Adipocyte (in vitro differentiated cells): Measurements from ENCODE around the gene C8A.

Experiments
- DNase-seq: peaks from one replicate; pipeline ENCODE4 v3.0.0-alpha.2; 2015; ENCODE audit warnings: low read depth
- H3K27me3 ChIP-seq: replicated peaks from 2 replicates; pipeline ENCODE4 v1.7.0; 2013; ENCODE audit warnings: mild to moderate bottlenecking, low read length, moderate library complexity; ENCODE audit not compliant: control insufficient read depth, insufficient read depth
- H3K36me3 ChIP-seq: 2 replicates; pipeline ENCODE4 v1.7.0; 2013; ENCODE audit warnings: low read length, mild to moderate bottlenecking, moderate library complexity; ENCODE audit not compliant: control insufficient read depth, insufficient read depth, severe bottlenecking
- H3K4me1 ChIP-seq: 2 replicates; pipeline ENCODE4 v1.7.0; 2013; ENCODE audit warnings: mild to moderate bottlenecking, low read length, moderate library complexity; ENCODE audit not compliant: control insufficient read depth, insufficient read depth
- H3K4me3 ChIP-seq: 2 replicates; pipeline ENCODE4 v1.7.0; 2013; ENCODE audit warnings: mild to moderate bottlenecking, low read length, moderate library complexity
- H3K9ac ChIP-seq: 2 replicates; pipeline ENCODE4 v1.7.0; 2013; ENCODE audit warnings: mild to moderate bottlenecking, low read length, moderate library complexity
- H3K9me3 ChIP-seq: 2 replicates; pipeline ENCODE4 v1.7.0; 2013; ENCODE audit warnings: mild to moderate bottlenecking, low read length, moderate library complexity; ENCODE audit not compliant: control insufficient read depth

The C8A gene

GRCh38 chr1:56912325-56912724, 57.7 kb downstream of the C8A start:
- no peaks in the 10 kb centered on the region for H3K36me3 ChIP-seq
- H3K9me3 ChIP-seq = no peaks in the 10 kb centered on the region
- no peak for DNase-seq

DNA sequence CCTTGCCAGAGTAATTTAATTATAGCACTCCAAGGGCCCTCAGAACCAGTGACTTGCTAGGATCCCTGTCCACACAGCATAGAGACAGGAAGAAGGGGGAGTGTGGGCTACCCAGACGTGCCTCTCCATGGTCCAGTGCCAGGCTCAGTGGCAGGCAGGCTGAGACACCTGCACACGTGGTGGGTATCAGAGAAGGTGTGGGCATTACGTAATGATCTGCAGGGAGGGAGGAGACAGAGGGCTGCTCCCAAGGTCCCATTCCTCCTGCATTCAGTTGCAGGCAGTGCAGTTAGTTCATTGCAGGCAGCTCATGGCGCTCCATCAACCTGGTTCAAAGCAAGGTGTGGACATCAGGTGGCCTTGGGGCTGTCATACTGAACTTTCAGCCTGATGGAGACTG, 61.4 kb downstream of the C8A start:
- no peak for DNase-seq

More at GRCh38 chr1:56912325-56912724, 57.7 kb downstream of the C8A start:
- H3K9ac ChIP-seq = no peak overlapping the region
- no peak overlapping the region for H3K4me3 ChIP-seq
- peaks cover 39% of the 10 kb centered on the region for H3K4me1 ChIP-seq
- no peaks in the 10 kb centered on the region for H3K27me3 ChIP-seq

DNA sequence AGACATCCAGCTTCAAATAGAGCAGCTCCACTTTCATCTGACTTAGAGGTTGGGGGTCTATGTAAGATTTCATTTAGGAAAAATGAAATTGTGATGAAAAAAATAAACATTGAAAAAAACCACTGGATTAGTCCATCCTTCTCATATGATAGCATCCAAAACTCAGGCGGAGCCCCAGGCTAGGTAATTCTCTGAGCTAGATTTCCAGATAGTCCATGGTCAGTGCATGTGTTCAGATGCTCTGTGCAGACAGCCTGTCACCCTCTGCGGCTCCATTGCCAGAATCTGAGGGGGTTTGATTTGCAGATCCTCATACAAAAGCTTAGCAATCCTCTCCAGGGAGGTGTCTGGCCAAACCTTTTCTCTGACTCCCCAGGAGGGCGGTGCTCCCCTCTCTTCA, 62.0 kb downstream of the C8A start:
- DNase-seq = no peak

More for the DNA sequence above, 61.4 kb downstream of the C8A start:
- Histone ChIP-seq H3K9me3 (no peaks in the 10 kb centered on the region), H3K9ac (no peak overlapping the region), H3K4me3 (no peak overlapping the region), H3K4me1 (peaks cover 23% of the 10 kb centered on the region), H3K36me3 (no peaks in the 10 kb centered on the region), H3K27me3 (no peaks in the 10 kb centered on the region)

GRCh38 chr1:56917356-56917755, 62.8 kb downstream of the C8A start:
- Histone ChIP-seq H3K27me3 (no peaks in the 10 kb centered on the region), H3K9me3 (no peaks in the 10 kb centered on the region), H3K4me3 (no peak overlapping the region), H3K4me1 (peaks cover 23% of the 10 kb centered on the region), H3K36me3 (no peaks in the 10 kb centered on the region), H3K9ac (no peak overlapping the region)
- DNase-seq = no peak

More for the DNA sequence above, 62.0 kb downstream of the C8A start:
- H3K9me3 ChIP-seq = no peaks in the 10 kb centered on the region
- peaks cover 23% of the 10 kb centered on the region for H3K4me1 ChIP-seq
- no peaks in the 10 kb centered on the region for H3K27me3 ChIP-seq
- no peak overlapping the region for H3K9ac ChIP-seq
- no peaks in the 10 kb centered on the region for H3K36me3 ChIP-seq
- no peak overlapping the region for H3K4me3 ChIP-seq

- peaks cover 23% of the 10 kb centered on the region for H3K4me1 ChIP-seq
- H3K9me3 ChIP-seq = no peaks in the 10 kb centered on the region
- no peak overlapping the region for H3K4me3 ChIP-seq
- no peak for DNase-seq
- no peaks in the 10 kb centered on the region for H3K36me3 ChIP-seq
- no peak overlapping the region for H3K9ac ChIP-seq
- no peaks in the 10 kb centered on the region for H3K27me3 ChIP-seq
Observed at GRCh38 chr1:56920591-56921001, 66.0 kb downstream of the C8A start.

DNA sequence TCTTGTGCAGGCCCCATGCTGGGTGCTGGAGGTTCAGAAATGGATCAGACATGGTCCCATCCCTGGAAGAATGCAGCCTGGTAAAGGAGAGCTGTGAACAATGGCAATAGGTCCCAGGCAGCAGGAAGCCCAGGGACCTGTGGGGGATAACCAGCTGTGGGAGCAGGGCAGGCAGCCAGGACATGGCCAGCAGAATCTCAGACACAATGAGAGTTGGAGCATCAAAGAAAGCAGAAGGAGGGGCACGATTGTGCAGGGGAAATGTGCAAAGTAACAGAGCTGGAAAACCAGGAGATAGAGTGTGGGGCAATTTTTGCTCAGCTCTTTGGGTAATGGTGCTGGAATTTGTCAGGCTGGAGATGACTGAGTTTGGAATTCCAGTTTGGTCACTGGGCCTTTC, 66.9 kb downstream of the C8A start:
- H3K4me1 ChIP-seq = peaks cover 23% of the 10 kb centered on the region
- H3K9ac ChIP-seq = no peak overlapping the region
- no peak overlapping the region for H3K4me3 ChIP-seq
- no peaks in the 10 kb centered on the region for H3K9me3 ChIP-seq
- H3K36me3 ChIP-seq = no peaks in the 10 kb centered on the region
- H3K27me3 ChIP-seq = no peaks in the 10 kb centered on the region
- DNase-seq = no peak

GRCh38 chr1:56922070-56922469, 67.5 kb downstream of the C8A start:
- no peak overlapping the region for H3K9ac ChIP-seq
- H3K4me1 ChIP-seq = peaks cover 23% of the 10 kb centered on the region
- H3K27me3 ChIP-seq = no peaks in the 10 kb centered on the region
- H3K4me3 ChIP-seq = no peak overlapping the region
- H3K9me3 ChIP-seq = no peaks in the 10 kb centered on the region
- no peaks in the 10 kb centered on the region for H3K36me3 ChIP-seq
- no peak for DNase-seq

GRCh38 chr1:56922507-56922906, 67.9 kb downstream of the C8A start:
- Histone ChIP-seq H3K4me3 (no peak overlapping the region), H3K36me3 (no peaks in the 10 kb centered on the region), H3K9ac (no peak overlapping the region), H3K27me3 (no peaks in the 10 kb centered on the region), H3K4me1 (peaks cover 23% of the 10 kb centered on the region), H3K9me3 (no peaks in the 10 kb centered on the region)
- DNase-seq = no peak

DNA sequence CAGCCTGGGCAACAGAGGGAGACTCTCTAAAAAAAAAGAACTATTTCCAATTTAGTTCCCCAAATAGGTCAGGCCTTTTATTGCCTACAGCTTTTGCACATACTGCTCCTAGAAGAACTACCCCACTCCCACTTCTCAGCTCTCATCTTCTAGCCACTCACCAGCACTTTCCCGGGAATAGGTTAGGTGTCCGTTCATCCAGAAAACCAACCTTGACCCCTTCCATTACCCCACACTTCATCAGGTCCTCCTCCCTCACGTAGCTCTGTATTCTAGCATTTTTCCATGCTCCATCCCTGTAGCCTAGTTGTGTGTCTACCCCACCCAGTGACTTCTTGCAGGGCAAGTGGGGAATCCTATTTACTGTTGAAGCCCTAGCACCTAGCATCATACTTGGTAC, 68.6 kb downstream of the C8A start:
- Histone ChIP-seq H3K36me3 (no peaks in the 10 kb centered on the region), H3K4me1 (peaks cover 23% of the 10 kb centered on the region), H3K4me3 (no peak overlapping the region), H3K27me3 (no peaks in the 10 kb centered on the region), H3K9me3 (no peaks in the 10 kb centered on the region), H3K9ac (no peak overlapping the region)
- no peak for DNase-seq

GRCh38 chr1:56924116-56924515, 69.5 kb downstream of the C8A start:
- no peak overlapping the region for H3K9ac ChIP-seq
- DNase-seq = no peak
- peaks cover 23% of the 10 kb centered on the region for H3K4me1 ChIP-seq
- peaks cover 5% of the 10 kb centered on the region for H3K9me3 ChIP-seq
- no peaks in the 10 kb centered on the region for H3K36me3 ChIP-seq
- H3K27me3 ChIP-seq = no peaks in the 10 kb centered on the region
- no peak overlapping the region for H3K4me3 ChIP-seq

GRCh38 chr1:56925193-56925592, 70.6 kb downstream of the C8A start:
- no peaks in the 10 kb centered on the region for H3K36me3 ChIP-seq
- no peaks in the 10 kb centered on the region for H3K27me3 ChIP-seq
- H3K9ac ChIP-seq = no peak overlapping the region
- DNase-seq = no peak
- no peak overlapping the region for H3K4me3 ChIP-seq
- peaks cover 18% of the 10 kb centered on the region for H3K4me1 ChIP-seq
- peaks cover 5% of the 10 kb centered on the region for H3K9me3 ChIP-seq

DNA sequence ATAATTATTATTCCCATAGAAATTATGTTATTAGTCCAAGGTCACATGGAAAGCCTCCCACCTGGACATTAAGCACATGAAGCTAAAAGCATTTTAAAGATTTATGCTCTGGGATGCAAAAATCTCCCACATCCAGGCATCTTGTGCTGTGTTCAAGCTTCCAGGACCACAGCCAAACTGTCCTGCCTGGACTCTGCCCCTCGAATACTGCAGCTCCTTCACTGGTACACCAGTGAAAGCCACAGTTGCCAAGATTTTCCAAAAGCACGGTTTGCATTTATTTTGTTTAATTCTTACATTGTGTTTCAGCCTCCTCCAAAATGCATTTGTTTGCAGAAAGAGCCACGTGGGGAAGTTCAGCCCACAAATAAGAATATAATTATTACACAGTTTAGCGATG, 72.6 kb downstream of the C8A start:
- no peak overlapping the region for H3K4me3 ChIP-seq
- no peaks in the 10 kb centered on the region for H3K36me3 ChIP-seq
- H3K9ac ChIP-seq = no peak overlapping the region
- H3K4me1 ChIP-seq = peaks cover 5% of the 10 kb centered on the region
- peaks cover 5% of the 10 kb centered on the region for H3K9me3 ChIP-seq
- H3K27me3 ChIP-seq = no peaks in the 10 kb centered on the region
- DNase-seq = no peak
